NCI-H2107 treated with DMSO at 0.1 percent for 48 hours (cell line): Measurements from ENCODE around the gene CALD1.

Source experiments
- DNase-seq: peaks from one replicate; lab custom pipeline; 2025; ENCODE audit not compliant: unreplicated experiment; lab: John Stamatoyannopoulos, UW

The CALD1 gene

GRCh38 chr7:134993877-134994456 is 214.5 kb downstream of the CALD1 start:
- no peak for DNase-seq

- DNase-seq = no peak
Measured at GRCh38 chr7:134995239-134996096, 216.0 kb downstream of the CALD1 start.

- no peak for DNase-seq
Measured at GRCh38 chr7:134996097-134996550, 216.7 kb downstream of the CALD1 start.

GRCh38 chr7:134997214-134997885 is 217.9 kb downstream of the CALD1 start:
- no peak for DNase-seq

GRCh38 chr7:134999136-134999535 is 219.7 kb downstream of the CALD1 start:
- no peak for DNase-seq

GRCh38 chr7:135001390-135002165 is 222.1 kb downstream of the CALD1 start:
- no peak for DNase-seq

GRCh38 chr7:135012229-135012628 is 232.8 kb downstream of the CALD1 start:
- DNase-seq = no peak
